IPS-18a (cell line): ENCODE results near the gene COL7A1.

ENCODE experiments used
- H3K27ac ChIP-seq: one replicate; pipeline ENCODE4 v1.5.1; 2013; ENCODE audit warnings: low read length
- H3K27me3 ChIP-seq: one replicate; pipeline ENCODE4 v1.6.1; 2013; ENCODE audit warnings: mild to moderate bottlenecking, low read length; ENCODE audit not compliant: control insufficient read depth, insufficient read depth
- H3K36me3 ChIP-seq: one replicate; pipeline ENCODE4 v1.6.1; 2013; ENCODE audit warnings: low read depth, low read length; ENCODE audit not compliant: control insufficient read depth
- H3K4me1 ChIP-seq: one replicate; pipeline ENCODE4 v1.6.1; 2013; ENCODE audit warnings: low read depth, low read length; ENCODE audit not compliant: control insufficient read depth
- H3K4me3 ChIP-seq: one replicate; pipeline ENCODE4 v1.5.1; 2013; ENCODE audit warnings: low read length
- H3K9ac ChIP-seq: one replicate; pipeline ENCODE4 v1.6.1; 2013; ENCODE audit warnings: mild to moderate bottlenecking, low read length, moderate library complexity
- H3K9me3 ChIP-seq: one replicate; pipeline ENCODE4 v1.6.1; 2013; ENCODE audit warnings: low read depth, low read length; ENCODE audit not compliant: control insufficient read depth

Gene COL7A1

DNA sequence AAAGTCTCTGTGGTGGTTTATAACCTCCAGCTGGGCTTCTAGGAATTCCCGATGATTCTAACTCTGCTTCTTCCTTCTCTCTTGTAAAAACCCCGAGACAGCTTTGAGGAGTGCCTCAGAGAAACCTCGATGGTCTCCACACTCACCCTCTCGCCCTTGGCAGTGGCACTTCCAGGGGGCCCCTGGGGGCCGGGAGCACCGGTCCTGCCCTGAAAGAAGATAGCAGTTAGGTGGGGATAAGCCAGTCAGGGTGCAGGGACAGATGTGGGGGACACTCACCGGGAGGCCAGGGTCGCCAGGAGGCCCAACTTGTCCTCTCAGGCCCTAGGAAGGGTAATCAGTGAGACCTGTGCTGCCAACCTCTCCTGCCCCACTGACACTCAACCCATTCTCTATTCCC lies 9.7 kb downstream of the COL7A1 start:
- Histone ChIP-seq H3K4me1 (no peaks in the 10 kb centered on the region), H3K36me3 (no peaks in the 10 kb centered on the region), H3K27me3 (no peaks in the 10 kb centered on the region), H3K27ac (no peak overlapping the region), H3K9me3 (no peaks in the 10 kb centered on the region), H3K9ac (no peak overlapping the region), H3K4me3 (no peak overlapping the region)

DNA sequence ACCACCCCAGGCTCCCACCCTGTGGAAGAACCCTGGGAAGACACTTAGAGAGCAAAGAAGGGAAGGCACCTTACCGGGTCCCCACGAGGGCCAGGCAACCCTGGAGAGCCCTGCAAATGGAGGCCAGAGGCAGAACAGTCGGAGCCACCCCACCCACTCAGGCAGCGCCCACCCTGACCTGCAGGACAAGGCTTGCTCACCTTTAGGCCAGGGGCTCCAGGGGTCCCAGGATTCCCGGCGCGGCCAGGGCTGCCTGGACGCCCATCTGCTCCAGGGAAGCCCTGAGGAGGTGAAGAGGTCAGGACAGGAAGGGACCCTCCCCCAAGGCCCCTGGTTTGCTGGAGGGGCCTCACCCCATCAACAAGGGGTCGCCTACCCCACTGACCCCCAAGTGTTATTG lies 10.3 kb downstream of the COL7A1 start:
- H3K36me3 ChIP-seq: no peaks in the 10 kb centered on the region
- no peak overlapping the region for H3K4me3 ChIP-seq
- no peak overlapping the region for H3K27ac ChIP-seq
- no peaks in the 10 kb centered on the region for H3K4me1 ChIP-seq
- no peak overlapping the region for H3K9ac ChIP-seq
- no peaks in the 10 kb centered on the region for H3K27me3 ChIP-seq
- H3K9me3 ChIP-seq: no peaks in the 10 kb centered on the region

DNA sequence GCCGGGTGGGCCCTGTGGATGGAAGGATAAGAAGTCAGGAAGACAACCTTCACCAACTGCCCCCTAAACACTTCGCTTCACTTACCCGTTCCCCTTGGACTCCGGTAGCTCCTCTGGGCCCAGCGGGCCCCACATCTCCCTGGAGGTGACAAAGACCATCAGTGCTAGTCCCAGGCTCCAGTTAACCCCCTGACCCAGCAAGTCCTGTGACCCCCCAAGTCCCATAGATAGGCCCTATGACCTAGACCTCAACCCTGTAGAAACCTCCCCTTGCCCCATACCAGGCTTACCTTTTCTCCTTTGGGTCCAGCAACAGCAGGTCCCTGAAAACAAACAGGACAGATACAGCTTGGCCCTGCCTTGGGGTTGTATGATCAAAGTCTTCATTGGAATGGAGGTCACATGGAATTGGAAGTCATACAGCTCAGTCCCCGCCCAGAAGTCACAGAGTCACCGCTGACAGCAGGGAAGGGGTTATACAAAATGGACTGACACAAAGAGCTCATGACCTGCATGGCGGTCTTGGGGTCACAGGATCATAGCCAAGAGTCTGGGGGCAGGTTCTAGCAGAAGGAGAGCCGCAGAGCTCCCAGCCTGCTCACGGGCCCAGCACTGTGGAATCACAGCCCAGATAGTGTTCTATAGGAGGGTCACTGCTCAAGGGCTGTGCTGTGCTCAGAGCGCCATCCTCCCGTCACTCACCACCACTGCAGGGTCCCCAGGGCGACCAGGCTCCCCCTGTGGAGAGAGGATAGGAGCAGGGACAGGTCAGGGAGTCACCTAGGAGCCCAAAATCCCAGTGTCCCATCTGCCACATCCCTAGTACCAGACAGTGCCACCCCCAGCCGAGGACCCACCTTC lies 13.3 kb downstream of the COL7A1 start:
- Histone ChIP-seq H3K4me3 (no peak overlapping the region), H3K27me3 (no peaks in the 10 kb centered on the region), H3K27ac (no peak overlapping the region), H3K9ac (no peak overlapping the region), H3K4me1 (no peaks in the 10 kb centered on the region), H3K9me3 (no peaks in the 10 kb centered on the region), H3K36me3 (peaks cover 6% of the 10 kb centered on the region)

DNA sequence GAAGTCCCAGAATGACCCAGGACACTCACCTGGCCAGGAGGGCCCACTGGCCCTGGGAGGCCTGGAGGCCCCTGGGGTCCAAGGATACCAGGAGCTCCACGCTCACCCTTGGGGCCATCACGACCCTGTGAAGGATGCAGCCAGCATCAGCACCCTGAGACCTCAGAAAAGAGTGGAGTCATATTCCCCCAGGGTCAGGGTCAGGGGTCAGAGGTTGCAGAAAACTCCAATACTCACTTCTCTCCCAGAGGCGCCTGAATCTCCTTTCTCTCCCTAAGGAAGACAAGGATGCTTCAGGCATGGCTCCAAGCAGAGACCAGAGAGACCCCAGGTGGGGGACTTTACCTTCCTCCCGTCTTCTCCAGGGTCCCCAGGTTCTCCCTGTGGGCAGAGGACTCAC lies 18.5 kb downstream of the COL7A1 start:
- Histone ChIP-seq H3K27me3 (no peaks in the 10 kb centered on the region), H3K36me3 (peaks cover 6% of the 10 kb centered on the region), H3K9me3 (no peaks in the 10 kb centered on the region), H3K9ac (no peak overlapping the region), H3K4me3 (no peak overlapping the region), H3K4me1 (no peaks in the 10 kb centered on the region), H3K27ac (no peak overlapping the region)

DNA sequence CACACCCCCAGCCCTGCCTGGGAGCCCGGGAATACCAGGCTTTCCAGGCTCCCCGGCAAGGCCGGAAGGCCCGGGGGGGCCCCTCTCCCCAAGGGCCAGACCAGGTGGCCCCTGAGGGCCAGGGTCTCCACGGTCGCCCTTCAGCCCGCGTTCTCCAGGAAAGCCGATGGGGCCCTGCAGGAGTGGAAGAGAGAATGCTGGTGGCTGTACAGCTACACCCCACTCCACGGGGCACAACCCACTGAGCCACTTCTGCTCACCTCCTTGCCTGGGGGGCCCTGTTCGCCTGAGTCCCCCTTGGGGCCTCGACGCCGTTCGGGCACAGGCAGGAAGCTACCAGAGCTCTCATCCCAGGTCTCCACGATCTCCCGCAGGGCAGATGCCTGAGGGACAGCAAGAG lies 19.8 kb downstream of the COL7A1 start:
- H3K9me3 ChIP-seq: no peaks in the 10 kb centered on the region
- no peak overlapping the region for H3K9ac ChIP-seq
- no peaks in the 10 kb centered on the region for H3K4me1 ChIP-seq
- H3K4me3 ChIP-seq: no peak overlapping the region
- no peaks in the 10 kb centered on the region for H3K27me3 ChIP-seq
- H3K36me3 ChIP-seq: peaks cover 6% of the 10 kb centered on the region
- no peak overlapping the region for H3K27ac ChIP-seq

DNA sequence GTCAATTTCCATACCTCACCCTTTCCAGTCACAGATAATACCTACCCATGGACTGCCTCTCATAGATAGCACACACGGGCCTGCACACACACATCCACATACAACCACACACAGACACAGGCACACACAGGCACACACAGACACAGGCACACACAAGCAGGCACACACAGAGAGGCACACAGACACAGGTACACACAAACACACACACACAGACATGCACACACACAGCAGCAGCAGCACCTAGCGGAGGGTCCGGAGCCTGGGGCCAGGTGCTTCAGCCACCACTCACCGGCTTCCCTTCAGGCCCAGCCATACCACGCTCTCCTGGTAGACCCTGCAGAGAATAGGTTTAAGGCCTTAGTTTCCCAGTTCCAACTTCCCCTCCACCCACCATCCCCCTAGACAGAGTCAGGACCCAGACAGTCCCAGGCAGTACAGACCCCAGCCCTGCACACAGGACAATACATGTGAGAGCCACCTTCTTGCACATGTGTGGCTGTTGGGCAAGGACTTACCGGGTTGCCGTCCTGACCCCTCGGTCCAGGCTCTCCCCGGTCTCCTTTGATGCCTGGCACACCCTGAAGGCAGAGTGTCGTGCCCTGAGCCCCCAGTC lies 21.1 kb downstream of the COL7A1 start:
- no peak overlapping the region for H3K27ac ChIP-seq
- peaks cover 6% of the 10 kb centered on the region for H3K36me3 ChIP-seq
- no peak overlapping the region for H3K4me3 ChIP-seq
- H3K9me3 ChIP-seq: no peaks in the 10 kb centered on the region
- H3K4me1 ChIP-seq: no peaks in the 10 kb centered on the region
- no peak overlapping the region for H3K9ac ChIP-seq
- H3K27me3 ChIP-seq: no peaks in the 10 kb centered on the region

DNA sequence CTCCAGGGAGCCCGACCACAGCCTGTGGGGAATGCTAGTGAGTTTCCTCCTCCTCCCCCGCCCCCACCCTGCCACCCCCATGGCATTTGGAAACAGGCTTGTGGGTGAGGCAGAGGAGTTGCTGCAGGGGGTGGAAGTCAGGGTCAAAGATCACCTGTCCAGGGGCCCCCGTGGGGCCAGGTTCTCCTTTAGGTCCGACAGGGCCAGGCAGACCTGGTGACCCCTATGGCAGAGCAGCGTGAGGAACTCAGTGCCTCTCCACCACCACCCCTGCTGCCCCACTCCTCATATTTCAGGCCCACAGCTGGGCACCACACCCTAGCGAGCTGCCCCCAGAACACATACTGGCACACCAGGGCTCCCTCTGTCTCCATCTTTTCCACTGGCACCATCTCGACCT lies 22.6 kb downstream of the COL7A1 start:
- Histone ChIP-seq H3K9ac (no peak overlapping the region), H3K4me3 (no peak overlapping the region), H3K36me3 (peaks cover 4% of the 10 kb centered on the region), H3K27me3 (no peaks in the 10 kb centered on the region), H3K27ac (no peak overlapping the region), H3K9me3 (no peaks in the 10 kb centered on the region), H3K4me1 (no peaks in the 10 kb centered on the region)

DNA sequence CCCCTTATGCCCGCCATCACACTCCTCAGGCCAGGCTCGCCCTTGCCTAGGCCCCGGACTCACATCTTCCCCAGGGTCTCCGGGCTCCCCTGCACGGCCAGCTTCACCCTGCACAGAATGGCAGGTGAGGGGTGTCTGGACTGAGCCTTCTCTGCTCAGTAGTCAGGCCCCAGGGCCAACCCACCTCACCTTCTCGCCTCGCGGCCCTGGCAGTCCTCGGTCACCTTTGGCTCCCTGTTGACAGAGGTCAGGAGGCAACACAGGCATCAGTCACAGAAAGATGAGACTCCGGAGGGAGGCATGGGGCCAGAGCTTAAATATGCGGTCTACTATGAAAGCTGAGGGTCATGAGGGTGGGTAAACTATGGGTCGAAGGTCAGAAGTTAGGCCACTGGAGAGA lies 23.2 kb downstream of the COL7A1 start:
- Histone ChIP-seq H3K4me1 (no peaks in the 10 kb centered on the region), H3K27ac (no peak overlapping the region), H3K9me3 (no peaks in the 10 kb centered on the region), H3K4me3 (no peak overlapping the region), H3K27me3 (no peaks in the 10 kb centered on the region), H3K36me3 (no peaks in the 10 kb centered on the region), H3K9ac (no peak overlapping the region)

DNA sequence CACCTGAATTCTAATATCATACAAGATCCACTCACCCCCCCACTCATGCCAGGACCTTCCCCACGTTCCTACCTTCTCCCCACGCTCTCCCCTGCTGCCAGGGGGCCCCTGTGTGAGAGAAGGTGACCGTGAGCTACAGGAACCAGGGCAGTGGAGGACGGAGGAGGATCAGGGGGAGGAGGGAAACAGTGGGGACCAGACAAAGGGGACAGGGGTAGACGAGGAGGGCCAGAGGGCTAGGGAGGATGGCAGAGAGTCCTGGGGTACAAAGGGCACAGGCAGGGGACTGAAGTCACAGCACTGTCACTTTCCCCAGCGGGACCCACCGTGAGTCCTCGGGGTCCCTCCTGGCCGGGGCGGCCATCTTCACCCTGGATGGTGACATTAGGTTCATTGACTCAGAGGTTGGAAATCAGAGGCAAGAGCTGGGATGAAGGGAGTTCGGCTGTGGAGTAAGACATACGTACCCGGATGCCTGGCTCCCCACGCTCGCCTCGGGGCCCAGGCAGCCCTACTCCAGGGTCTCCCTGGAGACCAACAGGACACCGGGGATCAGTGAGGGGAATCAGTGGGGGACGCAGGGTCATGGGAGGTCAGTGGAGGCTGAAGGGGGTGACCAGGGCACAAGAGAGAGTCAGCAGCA lies 25.2 kb downstream of the COL7A1 start:
- Histone ChIP-seq H3K4me1 (no peaks in the 10 kb centered on the region), H3K9me3 (no peaks in the 10 kb centered on the region), H3K36me3 (no peaks in the 10 kb centered on the region), H3K4me3 (no peak overlapping the region), H3K27ac (no peak overlapping the region), H3K9ac (no peak overlapping the region), H3K27me3 (no peaks in the 10 kb centered on the region)

DNA sequence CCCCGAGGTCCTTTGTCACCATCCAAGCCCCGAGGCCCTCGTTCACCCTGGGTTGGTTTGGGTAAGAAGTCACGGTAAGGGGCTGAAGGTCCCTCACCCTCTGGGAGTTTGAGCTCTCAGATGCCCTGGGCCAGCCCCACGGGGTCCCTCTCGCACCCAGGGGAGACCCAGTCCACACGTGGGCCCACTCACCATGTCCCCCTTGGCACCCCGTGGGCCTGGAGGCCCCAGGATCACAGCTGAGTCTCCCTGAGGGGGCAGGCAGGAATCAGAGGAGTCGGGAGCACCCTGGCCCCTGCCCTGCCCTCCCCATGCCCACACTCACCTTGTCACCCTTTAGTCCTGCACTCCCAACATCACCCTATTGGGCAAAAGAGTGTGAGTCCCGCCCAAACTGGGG lies 25.7 kb downstream of the COL7A1 start:
- Histone ChIP-seq H3K4me3 (no peak overlapping the region), H3K4me1 (no peaks in the 10 kb centered on the region), H3K36me3 (no peaks in the 10 kb centered on the region), H3K27me3 (no peaks in the 10 kb centered on the region), H3K9ac (no peak overlapping the region), H3K9me3 (no peaks in the 10 kb centered on the region), H3K27ac (no peak overlapping the region)

DNA sequence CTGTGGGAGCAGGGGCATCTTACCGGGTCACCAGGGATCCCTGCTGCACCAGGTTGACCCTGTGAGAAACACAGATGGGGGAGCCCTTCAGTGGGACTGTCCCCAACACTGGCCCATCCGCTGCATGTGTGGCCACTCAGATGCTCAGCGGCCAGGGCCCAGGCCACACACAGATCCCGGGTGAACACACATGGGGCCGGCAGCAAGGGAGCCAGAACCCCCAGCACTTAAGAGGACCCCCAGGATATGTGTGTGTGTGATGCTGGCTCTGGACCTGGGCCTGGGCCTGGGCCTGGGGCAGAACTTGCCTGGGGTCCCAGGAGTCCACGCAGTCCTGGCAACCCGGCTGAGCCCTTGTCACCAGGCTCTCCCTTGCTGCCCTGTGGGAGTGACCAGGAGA lies 26.7 kb downstream of the COL7A1 start:
- H3K36me3 ChIP-seq: no peaks in the 10 kb centered on the region
- no peak overlapping the region for H3K4me3 ChIP-seq
- no peak overlapping the region for H3K9ac ChIP-seq
- no peaks in the 10 kb centered on the region for H3K9me3 ChIP-seq
- no peak overlapping the region for H3K27ac ChIP-seq
- H3K27me3 ChIP-seq: no peaks in the 10 kb centered on the region
- peaks cover 2% of the 10 kb centered on the region for H3K4me1 ChIP-seq
